Lung (tissue), 12 donors: ENCODE data around the gene BNIP5. TPM values are rescaled to one million over a fixed set of nuclear protein-coding genes. Genes with fewer than 3 reads are reported as not detected.

Experiments used
- ATAC-seq: fragments of 200-7000 bp; cut with Tn5 transposase; one replicate; pipeline ENCODE4 v1.9.1; 2020; ENCODE audit warnings: moderate number of reproducible peaks; ENCODE audit not compliant: insufficient read depth, low FRiP score
- DNase-seq, 3 donors: peaks; one replicate each; pipeline ENCODE4 v3.0.0-alpha.2; 2013 to 2017
- H3K27ac ChIP-seq, 2 donors: one replicate each; pipeline ENCODE4 v1.5.1; 2013; ENCODE audit warnings: mild to moderate bottlenecking in 2 of 2, moderate library complexity in 2 of 2, control low read depth in 1 of 2, inconsistent platforms in 1 of 2, low read depth in 1 of 2, low read length in 1 of 2
- H3K27me3 ChIP-seq, 3 donors: one replicate each; pipeline ENCODE4 v1.5.1; 2013; ENCODE audit warnings: low read length in 2 of 3; ENCODE audit not compliant: control insufficient read depth in 3 of 3, insufficient read depth in 3 of 3
- H3K36me3 ChIP-seq, 4 donors: one replicate each; pipeline ENCODE4 v1.5.1; 2013; ENCODE audit warnings: low read length in 4 of 4, mild to moderate bottlenecking in 1 of 4, moderate library complexity in 1 of 4; ENCODE audit not compliant: control insufficient read depth in 4 of 4, insufficient read depth in 4 of 4
- H3K4me1 ChIP-seq, 5 donors: one replicate each; pipeline ENCODE4 v1.5.1; 2013; ENCODE audit warnings: low read length in 5 of 5, mild to moderate bottlenecking in 2 of 5, moderate library complexity in 1 of 5; ENCODE audit not compliant: control insufficient read depth in 5 of 5, insufficient read depth in 5 of 5
- H3K4me3 ChIP-seq: one replicate; pipeline ENCODE4 v1.5.1; 2013; ENCODE audit warnings: mild to moderate bottlenecking, control low read depth, moderate library complexity
- H3K9ac ChIP-seq, 2 donors: one replicate each; pipeline ENCODE4 v1.5.1; 2013; ENCODE audit warnings: low read length in 2 of 2, control low read depth in 1 of 2; ENCODE audit not compliant: insufficient read depth in 1 of 2
- H3K9me3 ChIP-seq, 4 donors: one replicate each; pipeline ENCODE4 v1.5.1; 2013; ENCODE audit warnings: low read length in 3 of 4, mild to moderate bottlenecking in 1 of 4, moderate library complexity in 1 of 4; ENCODE audit not compliant: control insufficient read depth in 4 of 4, insufficient read depth in 3 of 4
- WGBS, 2 donors: extraction: QIAGEN DNeasy Blood & Tissue Kit; methylation state at CpG; one replicate each; pipeline ENCODE4 v1.1.7; 2013; 5-methylcytosine and 5-hydroxymethylcytosine counted together
- polyA plus RNA-seq, 2 donors: library from polyadenylated mRNA; stranded (reverse); fragments of 200-250 nt; gene quantifications; one replicate each; pipeline ENCODE4 v1.2.1, GENCODE V29; 2013
- total RNA-seq, 2 donors: library from RNA; depleted of rRNA in 1 of 2; stranded (reverse); fragments of >200 nt in 1 of 2; gene quantifications; one replicate each; pipeline ENCODE4 v1.2.1, GENCODE V29; 2014 to 2021
- TF ChIP-seq, protein P1 (sequence below): IDR thresholded peaks from 2 replicates; pipeline ENCODE4 v1.5.1; 2012; ENCODE audit warnings: mild to moderate bottlenecking; ENCODE audit errors: control extremely low read depth, extremely low read depth
- donor health status: control.
- donor health status: control.
- donor health status: Bipolar disorder and iron deficiency.
- donor health status: healthy.
- donor health status: DM: yes; HTN: yes; CAD: no.

BNIP5 gene
- total and polyA plus RNA-seq, 4 donors: 0.02 to 0.09 (median 0.06) TPM; not detected in 1

DNA sequence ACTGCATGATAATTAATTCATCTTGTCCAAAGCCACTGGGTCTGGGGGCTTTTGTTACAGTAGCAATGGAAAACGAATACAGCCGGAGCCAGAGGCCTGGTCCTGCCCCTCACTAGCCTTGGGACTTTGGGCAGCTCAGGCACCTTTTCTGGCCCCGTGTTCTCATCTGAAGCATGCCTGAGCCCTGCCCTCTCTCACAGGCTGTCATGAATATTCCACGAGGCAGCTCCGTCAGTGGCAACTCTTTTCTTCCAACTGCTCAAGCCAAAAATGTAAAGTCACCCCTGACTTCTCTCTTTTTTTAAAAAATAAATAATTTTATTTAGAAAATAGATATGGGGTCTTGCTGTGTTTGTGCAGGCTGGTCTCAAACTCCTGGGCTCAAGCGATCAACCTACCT, 5.3 kb downstream of the BNIP5 start:
- no peak for DNase-seq
- H3K27me3 ChIP-seq: peaks cover 0 to 24% (median 6%) of the 10 kb centered on the region in 3 donors
- TF ChIP-seq, protein P1, sequence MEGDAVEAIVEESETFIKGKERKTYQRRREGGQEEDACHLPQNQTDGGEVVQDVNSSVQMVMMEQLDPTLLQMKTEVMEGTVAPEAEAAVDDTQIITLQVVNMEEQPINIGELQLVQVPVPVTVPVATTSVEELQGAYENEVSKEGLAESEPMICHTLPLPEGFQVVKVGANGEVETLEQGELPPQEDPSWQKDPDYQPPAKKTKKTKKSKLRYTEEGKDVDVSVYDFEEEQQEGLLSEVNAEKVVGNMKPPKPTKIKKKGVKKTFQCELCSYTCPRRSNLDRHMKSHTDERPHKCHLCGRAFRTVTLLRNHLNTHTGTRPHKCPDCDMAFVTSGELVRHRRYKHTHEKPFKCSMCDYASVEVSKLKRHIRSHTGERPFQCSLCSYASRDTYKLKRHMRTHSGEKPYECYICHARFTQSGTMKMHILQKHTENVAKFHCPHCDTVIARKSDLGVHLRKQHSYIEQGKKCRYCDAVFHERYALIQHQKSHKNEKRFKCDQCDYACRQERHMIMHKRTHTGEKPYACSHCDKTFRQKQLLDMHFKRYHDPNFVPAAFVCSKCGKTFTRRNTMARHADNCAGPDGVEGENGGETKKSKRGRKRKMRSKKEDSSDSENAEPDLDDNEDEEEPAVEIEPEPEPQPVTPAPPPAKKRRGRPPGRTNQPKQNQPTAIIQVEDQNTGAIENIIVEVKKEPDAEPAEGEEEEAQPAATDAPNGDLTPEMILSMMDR: no peak

DNA sequence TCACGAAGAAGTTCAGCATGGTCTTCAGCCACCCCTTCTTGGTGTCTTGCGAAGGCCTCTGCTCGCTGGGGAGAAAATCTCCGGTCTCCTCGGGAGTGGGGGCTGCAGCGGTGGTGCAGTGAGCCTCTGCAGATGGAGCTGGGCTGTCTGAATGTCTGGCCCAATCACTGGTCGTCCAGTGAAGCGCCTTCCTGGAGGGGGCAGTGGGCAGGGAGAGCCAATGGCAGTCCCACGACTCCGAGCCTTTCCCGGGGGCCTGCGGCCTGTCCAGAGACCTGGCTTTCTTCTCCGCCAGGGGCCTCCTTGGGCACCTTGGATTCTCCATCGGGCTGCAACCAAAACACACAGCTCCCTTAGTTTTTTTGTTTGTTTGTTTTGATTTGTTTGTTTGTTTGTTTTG, 6.3 kb downstream of the BNIP5 start:
- TF ChIP-seq, protein P1: no peak
- no peak for DNase-seq
- ATAC-seq: no peak
- peaks cover 0 to 17% (median 6%) of the 10 kb centered on the region in 3 donors for H3K27me3 ChIP-seq
- H3K36me3 ChIP-seq: no peaks in the 10 kb centered on the region
- H3K9me3 ChIP-seq: no peaks in the 10 kb centered on the region
- H3K4me1 ChIP-seq: peaks cover 0 to 37% (median 6%) of the 10 kb centered on the region in 5 donors
- H3K4me3 ChIP-seq: no peak overlapping the region
- H3K27ac ChIP-seq: no peak overlapping the region
- 91 to 95% methylated on average over 14 of the region's 14 CpGs for WGBS, 2 donors
- H3K9ac ChIP-seq: no peak overlapping the region

More for the DNA sequence above, 5.3 kb downstream of the BNIP5 start:
- Histone ChIP-seq H3K9ac (no peak overlapping the region), H3K9me3 (no peaks in the 10 kb centered on the region), H3K36me3 (no peaks in the 10 kb centered on the region), H3K4me3 (no peak overlapping the region), H3K27ac (no peak overlapping the region), H3K4me1 (peaks cover 0 to 28% (median 2%) of the 10 kb centered on the region in 5 donors)
- no peak for ATAC-seq
- whole genome bisulfite sequencing, 2 donors: 93 to 94% methylated on average over 6 of the region's 6 CpGs

DNA sequence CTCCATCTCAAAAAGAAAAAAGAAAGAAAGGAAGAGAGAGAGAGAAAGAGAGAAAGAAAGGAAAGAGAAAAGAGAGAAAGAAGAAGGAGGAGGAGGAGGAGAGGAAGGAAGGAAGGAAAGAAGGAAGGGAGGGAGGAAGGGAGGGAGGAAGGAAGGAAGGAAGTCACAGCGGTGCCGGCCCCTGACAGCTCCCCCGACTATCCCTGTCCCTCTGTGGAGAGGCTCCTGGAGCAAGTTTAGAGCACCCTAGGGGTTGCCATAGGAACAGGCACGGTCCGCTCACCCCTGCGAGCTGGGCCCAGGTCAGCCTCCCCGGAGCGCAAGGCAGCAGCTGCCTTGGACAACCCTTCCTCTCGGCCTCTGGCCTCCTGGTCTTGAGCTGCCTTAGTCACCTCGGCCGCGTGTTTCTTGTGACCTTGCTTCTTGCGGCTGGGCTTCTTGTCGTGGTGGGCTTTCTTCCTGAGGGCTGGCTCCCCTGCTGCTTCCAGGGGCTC, 6.8 kb downstream of the BNIP5 start:
- ATAC-seq: no peak
- WGBS, 2 donors: 61 to 79% methylated on average over 14 of the region's 14 CpGs
- H3K4me3 ChIP-seq: no peak overlapping the region
- DNase-seq: no peak
- TF ChIP-seq, protein P1: no peak
- H3K9me3 ChIP-seq: no peaks in the 10 kb centered on the region
- peaks cover 0 to 17% (median 6%) of the 10 kb centered on the region in 3 donors for H3K27me3 ChIP-seq
- H3K4me1 ChIP-seq: peaks cover 0 to 42% (median 6%) of the 10 kb centered on the region in 5 donors
- no peaks in the 10 kb centered on the region for H3K36me3 ChIP-seq
- H3K9ac ChIP-seq: no peak overlapping the region
- no peak overlapping the region for H3K27ac ChIP-seq

DNA sequence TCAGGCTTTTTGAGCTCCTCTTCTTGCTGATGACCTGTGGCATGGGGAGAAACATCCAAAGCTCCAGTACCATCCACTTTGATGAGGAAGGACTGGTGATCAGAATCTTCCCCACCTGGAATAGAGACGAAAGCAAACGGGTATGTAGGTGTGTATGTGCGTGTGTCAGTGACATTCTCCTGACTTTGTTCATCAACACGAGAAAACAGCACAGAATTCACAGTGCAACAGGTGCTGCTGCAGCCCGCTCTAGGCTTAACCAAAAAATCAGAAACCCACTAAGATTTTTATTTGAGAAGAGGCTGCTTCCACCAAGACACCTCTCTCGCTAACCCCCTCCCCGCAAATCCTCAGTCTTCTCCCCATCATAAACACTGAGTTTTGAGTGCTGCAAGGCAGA, 8.1 kb downstream of the BNIP5 start:
- H3K27me3 ChIP-seq: peaks cover 0 to 10% (median 2%) of the 10 kb centered on the region in 3 donors
- no peak overlapping the region for H3K4me3 ChIP-seq
- no peaks in the 10 kb centered on the region for H3K9me3 ChIP-seq
- H3K27ac ChIP-seq: no peak overlapping the region
- H3K9ac ChIP-seq: no peak overlapping the region
- TF ChIP-seq, protein P1: no peak
- H3K36me3 ChIP-seq: no peaks in the 10 kb centered on the region
- ATAC-seq (no peak), DNase-seq (no peak)
- H3K4me1 ChIP-seq: peaks cover 0 to 33% (median 6%) of the 10 kb centered on the region in 5 donors
- WGBS, 2 donors: 87 to 90% methylated on average over 7 of the region's 7 CpGs
